ENCODE data around the gene CACNA2D2. TPM values are rescaled to one million over a fixed set of nuclear protein-coding genes. Genes with fewer than 3 reads are reported as not detected.

CACNA2D2 gene
- not detected in 2 replicates for total RNA-seq (2014; rRNA removed; shearing (Covaris generic); ENCODE audit: low replicate concordance)

- H3K79me2 ChIP-seq (ENCODE audit: low read length), result no peaks in the 10 kb centered on the region
- peaks cover 4% of the 10 kb centered on the region; the same call in 1 of the 2 replicates for H4K20me1 ChIP-seq (ENCODE audit: insufficient read depth, low read depth, low read length)
- H3K36me3 ChIP-seq (ENCODE audit: insufficient read depth, low read length), result no peaks in the 10 kb centered on the region
- no peak within 1 kb of the TSS for H3K4me3 ChIP-seq (ENCODE audit: low read length)
- no peak within 1 kb of the TSS for H3K4me2 ChIP-seq (ENCODE audit: low read depth, low read length, poor library complexity, severe bottlenecking)
- H3K27me3 ChIP-seq (ENCODE audit: low read length), result no peaks in the 10 kb centered on the region
- no peak within 1 kb of the TSS for H3K9ac ChIP-seq (ENCODE audit: low read length)
- no peaks in the 10 kb centered on the region for H3K9me3 ChIP-seq (ENCODE audit: low read length)
- no peaks in the 10 kb centered on the region for H3K9me2 ChIP-seq (replicated peaks; ENCODE audit: insufficient read depth, low read length)
- H2AFZ ChIP-seq (ENCODE audit: low read length), result no peak within 1 kb of the TSS
- DNase-seq, result no peak
- H3K4me1 ChIP-seq (ENCODE audit: low read length), result no peaks in the 10 kb centered on the region
- H3K27ac ChIP-seq (ENCODE audit: low read length), result no peak within 1 kb of the TSS
Observed at GRCh38 chr3:50503504-50504342, at the start of gene CACNA2D2. CACNA2D2 (minus strand) TSS chr3:50503634; CDS start chr3:50503423, 211 bp downstream.

DNA sequence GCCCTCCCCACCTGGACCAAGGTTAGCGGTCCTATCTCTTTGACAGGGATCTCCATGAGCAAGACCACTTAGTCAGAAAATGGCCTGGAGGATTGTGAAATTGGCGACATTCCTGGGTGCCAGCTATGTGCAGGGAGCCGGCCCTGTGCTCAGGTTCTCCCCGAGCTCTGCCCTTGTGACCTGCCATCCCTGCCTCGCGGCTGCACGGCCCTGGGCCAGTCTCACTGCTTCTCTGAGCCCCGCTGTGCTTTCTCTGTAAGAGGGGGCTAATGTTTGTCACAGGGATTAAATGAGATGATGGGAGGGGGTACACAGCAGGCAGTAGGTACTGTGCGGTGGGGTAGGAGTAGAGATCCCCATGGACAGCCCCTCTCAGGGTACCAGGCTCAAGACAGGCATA is 49.2 kb upstream of the CACNA2D2 start:
- no peaks in the 10 kb centered on the region for H3K27me3 ChIP-seq (ENCODE audit: low read length)
- H4K20me1 ChIP-seq (ENCODE audit: insufficient read depth, low read depth, low read length), result no peaks in the 10 kb centered on the region; the same call in 1 of the 2 replicates
- DNase-seq, result no peak

GRCh38 chr3:50551681-50552435 is 48.4 kb upstream of the CACNA2D2 start:
- H3K79me2 ChIP-seq (ENCODE audit: low read length), result no peaks in the 10 kb centered on the region
- H3K9me2 ChIP-seq (replicated peaks; ENCODE audit: insufficient read depth, low read length), result no peaks in the 10 kb centered on the region
- no peaks in the 10 kb centered on the region for H3K4me1 ChIP-seq (ENCODE audit: low read length)
- no peaks in the 10 kb centered on the region for H3K36me3 ChIP-seq (ENCODE audit: insufficient read depth, low read length)
- H3K4me2 ChIP-seq (ENCODE audit: low read depth, low read length, poor library complexity, severe bottlenecking), result no peak overlapping the region
- no peaks in the 10 kb centered on the region for H3K27me3 ChIP-seq (ENCODE audit: low read length)
- no peak for DNase-seq
- H3K9ac ChIP-seq (ENCODE audit: low read length), result no peak overlapping the region
- no peak overlapping the region for H2AFZ ChIP-seq (ENCODE audit: low read length)
- H3K27ac ChIP-seq (ENCODE audit: low read length), result no peak overlapping the region
- no peaks in the 10 kb centered on the region; the same call in 1 of the 2 replicates for H4K20me1 ChIP-seq (ENCODE audit: insufficient read depth, low read depth, low read length)
- no peak overlapping the region for H3K4me3 ChIP-seq (ENCODE audit: low read length)
- H3K9me3 ChIP-seq (ENCODE audit: low read length), result no peaks in the 10 kb centered on the region

More for the DNA sequence above, 49.2 kb upstream of the CACNA2D2 start:
- H3K9ac ChIP-seq (ENCODE audit: low read length), result no peak overlapping the region
- H3K9me3 ChIP-seq (ENCODE audit: low read length), result no peaks in the 10 kb centered on the region
- no peak overlapping the region for H3K27ac ChIP-seq (ENCODE audit: low read length)
- H3K9me2 ChIP-seq (replicated peaks; ENCODE audit: insufficient read depth, low read length), result no peaks in the 10 kb centered on the region
- no peak overlapping the region for H3K4me2 ChIP-seq (ENCODE audit: low read depth, low read length, poor library complexity, severe bottlenecking)
- H3K4me3 ChIP-seq (ENCODE audit: low read length), result no peak overlapping the region
- H3K4me1 ChIP-seq (ENCODE audit: low read length), result no peaks in the 10 kb centered on the region
- H3K36me3 ChIP-seq (ENCODE audit: insufficient read depth, low read length), result no peaks in the 10 kb centered on the region
- H3K79me2 ChIP-seq (ENCODE audit: low read length), result no peaks in the 10 kb centered on the region
- no peak overlapping the region for H2AFZ ChIP-seq (ENCODE audit: low read length)

GRCh38 chr3:50551054-50551659 is 47.7 kb upstream of the CACNA2D2 start:
- no peaks in the 10 kb centered on the region for H3K79me2 ChIP-seq (ENCODE audit: low read length)
- no peaks in the 10 kb centered on the region for H3K4me1 ChIP-seq (ENCODE audit: low read length)
- H3K9me2 ChIP-seq (replicated peaks; ENCODE audit: insufficient read depth, low read length), result no peaks in the 10 kb centered on the region
- H2AFZ ChIP-seq (ENCODE audit: low read length), result no peak overlapping the region
- no peaks in the 10 kb centered on the region for H3K27me3 ChIP-seq (ENCODE audit: low read length)
- H4K20me1 ChIP-seq (ENCODE audit: insufficient read depth, low read depth, low read length), result no peaks in the 10 kb centered on the region; the same call in 1 of the 2 replicates
- H3K9me3 ChIP-seq (ENCODE audit: low read length), result no peaks in the 10 kb centered on the region
- H3K9ac ChIP-seq (ENCODE audit: low read length), result no peak overlapping the region
- H3K4me2 ChIP-seq (ENCODE audit: low read depth, low read length, poor library complexity, severe bottlenecking), result no peak overlapping the region
- H3K27ac ChIP-seq (ENCODE audit: low read length), result no peak overlapping the region
- no peak overlapping the region for H3K4me3 ChIP-seq (ENCODE audit: low read length)
- H3K36me3 ChIP-seq (ENCODE audit: insufficient read depth, low read length), result no peaks in the 10 kb centered on the region
- no peak for DNase-seq

DNA sequence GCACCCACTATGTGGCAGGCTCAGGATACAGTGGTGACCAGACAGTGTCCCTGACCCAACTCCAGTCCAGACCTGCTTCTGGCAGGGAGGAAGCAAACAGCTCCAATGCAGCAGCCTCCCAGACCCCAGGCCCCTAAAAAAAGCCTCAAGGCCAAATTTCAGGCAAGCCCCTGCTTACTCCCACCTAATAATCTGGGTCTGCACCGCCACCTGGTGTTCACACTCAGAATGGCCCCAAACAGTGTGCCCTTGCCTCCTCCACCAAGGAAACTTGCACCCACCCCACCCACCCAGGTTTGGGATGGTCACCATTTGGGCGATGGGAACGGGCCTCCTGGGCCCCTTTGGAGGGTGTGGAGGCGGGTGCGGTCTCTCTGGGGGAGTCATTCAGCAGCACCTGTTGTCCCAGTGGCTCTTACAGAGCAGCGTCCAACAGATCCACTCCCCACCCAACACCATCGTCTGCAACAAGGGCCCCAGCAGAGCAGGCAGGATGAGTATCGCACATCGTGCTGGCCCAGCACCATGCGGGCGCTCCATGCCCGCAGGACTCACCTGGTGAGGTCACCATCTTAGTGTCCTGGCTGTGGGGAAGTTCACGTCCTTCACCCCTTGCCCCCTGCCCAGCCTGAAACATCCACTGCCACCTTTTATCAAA is 46.8 kb upstream of the CACNA2D2 start:
- Histone ChIP-seq H3K36me3 (ENCODE audit: insufficient read depth, low read length) (no peaks in the 10 kb centered on the region), H3K27me3 (ENCODE audit: low read length) (no peaks in the 10 kb centered on the region), H3K79me2 (ENCODE audit: low read length) (no peaks in the 10 kb centered on the region), H3K9ac (ENCODE audit: low read length) (no peak overlapping the region), H3K4me1 (ENCODE audit: low read length) (no peaks in the 10 kb centered on the region), H2AFZ (ENCODE audit: low read length) (no peak overlapping the region), H3K9me2 (replicated peaks; ENCODE audit: insufficient read depth, low read length) (no peaks in the 10 kb centered on the region), H4K20me1 (ENCODE audit: insufficient read depth, low read depth, low read length) (no peaks in the 10 kb centered on the region; the same call in 1 of the 2 replicates), H3K4me2 (ENCODE audit: low read depth, low read length, poor library complexity, severe bottlenecking) (no peak overlapping the region), H3K4me3 (ENCODE audit: low read length) (no peak overlapping the region), H3K9me3 (ENCODE audit: low read length) (no peaks in the 10 kb centered on the region), H3K27ac (ENCODE audit: low read length) (no peak overlapping the region)
- DNase-seq, result peak; percentile 85

- DNase-seq, result no peak
- Histone ChIP-seq H3K9me3 (ENCODE audit: low read length) (no peaks in the 10 kb centered on the region), H4K20me1 (ENCODE audit: insufficient read depth, low read depth, low read length) (no peaks in the 10 kb centered on the region; the same call in 1 of the 2 replicates), H3K9me2 (replicated peaks; ENCODE audit: insufficient read depth, low read length) (no peaks in the 10 kb centered on the region), H3K36me3 (ENCODE audit: insufficient read depth, low read length) (no peaks in the 10 kb centered on the region), H2AFZ (ENCODE audit: low read length) (no peak overlapping the region), H3K4me3 (ENCODE audit: low read length) (no peak overlapping the region), H3K4me1 (ENCODE audit: low read length) (no peaks in the 10 kb centered on the region), H3K79me2 (ENCODE audit: low read length) (no peaks in the 10 kb centered on the region), H3K27ac (ENCODE audit: low read length) (no peak overlapping the region), H3K27me3 (ENCODE audit: low read length) (no peaks in the 10 kb centered on the region), H3K4me2 (ENCODE audit: low read depth, low read length, poor library complexity, severe bottlenecking) (no peak overlapping the region), H3K9ac (ENCODE audit: low read length) (no peak overlapping the region)
Observed at GRCh38 chr3:50549226-50549625, 45.8 kb upstream of the CACNA2D2 start.

DNA sequence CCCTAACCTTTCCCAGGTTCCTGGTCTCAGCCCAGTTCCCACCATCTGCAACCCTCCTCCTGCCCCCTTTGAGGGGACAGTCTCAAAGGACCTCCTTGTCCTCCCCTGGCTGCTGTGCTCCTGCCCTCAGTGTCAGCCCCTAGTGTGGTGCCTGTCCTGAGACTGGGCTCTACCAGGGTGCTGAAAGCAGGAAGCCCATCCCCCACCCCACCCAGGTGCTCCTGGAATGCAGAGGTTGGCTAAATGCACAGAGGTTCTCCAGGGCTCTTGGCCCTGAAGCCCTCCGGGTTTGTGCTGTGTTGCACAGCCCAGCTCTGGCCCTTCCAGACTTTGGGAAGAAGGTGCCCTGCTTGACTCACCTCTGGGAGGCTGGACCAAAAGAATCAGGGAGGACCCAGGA is 42.3 kb upstream of the CACNA2D2 start:
- Histone ChIP-seq H3K27me3 (ENCODE audit: low read length) (no peaks in the 10 kb centered on the region), H3K4me2 (ENCODE audit: low read depth, low read length, poor library complexity, severe bottlenecking) (no peak overlapping the region), H3K9me2 (replicated peaks; ENCODE audit: insufficient read depth, low read length) (no peaks in the 10 kb centered on the region), H4K20me1 (ENCODE audit: insufficient read depth, low read depth, low read length) (no peaks in the 10 kb centered on the region), H3K27ac (ENCODE audit: low read length) (no peak overlapping the region), H3K9me3 (ENCODE audit: low read length) (no peaks in the 10 kb centered on the region), H3K36me3 (ENCODE audit: insufficient read depth, low read length) (no peaks in the 10 kb centered on the region), H3K4me1 (ENCODE audit: low read length) (no peaks in the 10 kb centered on the region), H3K9ac (ENCODE audit: low read length) (no peak overlapping the region), H3K4me3 (ENCODE audit: low read length) (no peak overlapping the region), H2AFZ (ENCODE audit: low read length) (no peak overlapping the region), H3K79me2 (ENCODE audit: low read length) (no peaks in the 10 kb centered on the region)
- DNase-seq, result no peak

Measured in Karpas-422 (cell line).